ENCODE measurements around the gene HIRA.
"Not testable (repeated sequence)": the region's sequence is repeated elsewhere in the genome, so short reads cannot be mapped to it uniquely, and the experiment has no call there.

Gene HIRA

GRCh38 chr22:19438298-19438697, 6.8 kb upstream of the HIRA start:
- DNase-seq, result no peak

DNA sequence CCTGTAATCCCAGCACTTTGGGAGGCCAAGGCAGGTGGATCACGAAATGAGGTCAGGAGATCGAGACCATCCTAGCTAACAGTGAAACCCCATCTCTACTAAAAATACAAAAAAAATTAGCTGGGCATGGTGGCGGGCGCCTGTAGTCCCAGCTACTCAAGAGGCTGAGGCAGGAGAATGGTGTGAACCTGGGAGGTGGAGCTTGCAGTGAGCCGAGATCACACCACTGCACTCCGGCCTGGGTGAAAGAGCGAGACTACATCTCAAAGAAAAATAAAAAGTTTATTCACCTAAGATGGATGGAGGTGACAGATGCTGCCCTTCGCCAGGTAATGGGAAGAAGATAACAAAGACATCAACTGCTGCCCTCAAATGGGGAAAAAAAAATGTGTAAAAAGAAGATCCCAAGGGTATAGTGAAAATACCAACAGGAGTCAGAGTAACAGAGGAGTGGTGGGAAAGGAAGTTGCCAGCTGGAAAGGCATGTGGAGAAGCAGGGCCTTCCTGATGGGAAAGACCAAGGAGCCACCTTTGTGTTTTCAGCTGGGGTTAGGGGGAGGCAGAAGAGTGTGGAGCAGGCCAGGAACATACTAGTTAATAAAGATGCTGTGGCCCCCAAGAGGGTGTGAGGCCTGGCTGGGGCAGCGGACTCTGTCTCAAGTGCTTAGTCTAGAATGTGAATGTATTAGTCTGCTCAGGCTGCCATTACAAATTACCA, 5.1 kb upstream of the HIRA start:
- DNase-seq, result not testable (repeated sequence)

GRCh38 chr22:19434829-19435580, 3.5 kb upstream of the HIRA start:
- DNase-seq, result no peak

- no peak for DNase-seq
These were observed 2.9 kb upstream of the HIRA start for GRCh38 chr22:19434401-19434800.

DNA sequence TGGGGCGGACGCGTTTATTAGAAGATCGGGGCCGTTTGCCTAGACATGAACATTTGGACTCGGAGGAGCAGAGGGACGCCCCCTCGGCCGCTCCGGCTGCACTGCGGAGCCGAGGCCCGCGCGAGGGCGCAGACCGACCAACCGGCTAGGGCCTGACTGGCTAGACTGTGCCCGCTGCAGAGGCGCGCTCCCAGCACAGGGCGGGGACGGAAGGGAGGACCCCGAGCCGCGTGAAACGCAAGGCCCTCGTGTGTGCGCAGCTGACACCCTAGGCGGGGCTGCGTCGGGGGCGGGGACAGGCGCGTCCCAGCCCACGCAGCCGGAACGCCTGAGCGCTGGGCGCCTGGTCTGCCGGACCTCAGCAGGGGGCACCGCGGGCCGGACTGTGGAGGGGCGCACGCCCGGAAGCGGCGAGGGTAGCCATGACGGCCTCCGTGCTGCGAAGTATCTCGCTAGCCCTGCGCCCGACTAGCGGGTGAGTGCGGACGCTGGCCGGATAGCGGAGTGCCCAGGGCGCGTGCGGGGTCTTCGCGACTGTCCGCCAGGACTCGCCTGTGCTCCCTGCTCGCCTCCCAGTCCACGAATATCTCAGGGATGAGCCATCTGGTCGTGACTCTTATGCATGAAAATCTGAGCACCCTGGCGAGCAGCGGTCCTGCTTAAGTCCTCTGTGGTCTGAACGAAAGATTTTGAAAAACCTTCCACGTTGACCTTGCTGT, 759 bp upstream of the HIRA start, which contains the start of gene MRPL40:
TSS of gene MRPL40 (plus strand) at position 413 of the 719 bp plus-strand sequence. CDS start at position 423, 10 bp downstream.
- peak; percentile 97 for DNase-seq

GRCh38 chr22:19430890-19431541, 517 bp downstream of the HIRA start:
- peak; percentile 34 for DNase-seq

GRCh38 chr22:19429950-19430889, 1.3 kb downstream of the HIRA start:
- DNase-seq, result peak; percentile 45

GRCh38 chr22:19424186-19424500, 7.4 kb downstream of the HIRA start:
- no peak for DNase-seq

GRCh38 chr22:19422440-19423301, 8.9 kb downstream of the HIRA start:
- no peak for DNase-seq

DNA sequence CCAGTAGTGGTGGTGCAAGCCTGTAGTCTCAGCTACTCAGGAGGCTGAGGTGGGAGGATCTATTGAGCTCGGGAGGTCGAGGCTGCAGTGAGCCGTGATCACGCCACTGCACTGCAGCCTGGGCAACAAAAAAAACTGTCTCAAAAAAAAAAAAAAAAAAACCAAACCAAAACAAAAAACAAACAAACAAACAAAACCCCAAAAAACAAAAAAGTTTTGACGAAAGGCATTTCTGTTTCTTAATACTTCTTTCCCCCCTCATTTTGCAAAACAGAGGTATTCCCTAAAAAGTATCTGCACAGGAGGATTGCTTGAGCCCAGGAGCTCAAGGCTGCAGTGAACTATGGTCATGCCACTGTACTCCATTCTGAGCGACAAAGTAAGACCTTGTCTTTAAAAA, 11.2 kb downstream of the HIRA start:
- DNase-seq, result no peak

DNA sequence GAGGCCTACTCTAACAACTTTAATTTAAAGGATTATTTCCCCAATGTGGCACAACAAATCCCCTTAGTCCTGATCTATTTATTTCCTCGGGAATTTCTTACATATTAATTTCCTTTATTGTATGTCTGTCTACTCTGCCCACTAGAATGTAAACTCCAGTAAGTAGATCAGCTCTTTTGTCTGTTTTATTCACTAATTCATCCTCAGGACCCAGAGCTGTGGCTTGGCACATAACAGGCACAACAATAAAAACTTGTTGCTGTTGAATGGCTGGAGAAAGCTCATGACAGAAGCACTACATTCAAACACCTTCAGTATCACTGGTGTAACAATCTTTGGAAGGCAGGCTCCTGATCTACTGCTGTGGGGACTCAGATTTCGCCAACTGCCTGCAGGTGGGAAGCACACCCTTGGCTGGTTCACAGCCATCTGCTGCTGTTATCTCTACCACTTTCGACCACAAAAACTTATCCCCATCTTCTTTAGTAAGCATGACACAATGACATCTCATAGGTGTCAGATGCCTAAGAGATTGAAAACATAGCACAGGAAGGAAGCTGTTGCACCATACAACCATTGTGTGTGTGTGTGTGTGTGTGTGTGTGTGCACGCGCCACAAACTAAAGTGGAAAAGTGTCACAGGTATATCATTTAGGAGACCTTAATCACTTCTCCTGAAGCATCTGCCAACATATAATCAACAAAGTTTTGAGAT, 11.9 kb downstream of the HIRA start:
- DNase-seq, result no peak

- no peak for DNase-seq
These were observed 12.5 kb downstream of the HIRA start for GRCh38 chr22:19419086-19419463.

DNA sequence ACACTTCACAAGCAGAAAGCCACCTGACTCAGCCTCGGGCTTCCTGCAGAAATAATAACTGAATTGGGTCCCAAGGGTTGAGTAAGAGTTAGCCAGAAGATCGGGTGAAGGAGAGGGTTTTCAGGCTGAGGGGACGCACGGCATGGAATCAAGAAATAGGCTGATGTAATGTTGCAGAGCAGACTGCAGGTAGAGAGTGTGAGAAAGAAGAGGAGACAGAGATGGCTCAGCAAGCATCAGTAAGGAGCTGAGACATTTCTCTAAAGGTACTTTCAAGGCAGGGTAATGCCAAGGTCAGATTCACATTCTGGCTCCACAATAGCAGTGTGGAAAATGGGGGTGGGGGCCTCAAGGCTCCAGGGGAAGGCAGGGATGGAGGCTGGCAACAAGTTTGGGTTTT, 18.6 kb downstream of the HIRA start:
- no peak for DNase-seq

- DNase-seq, result no peak
These were observed 19.1 kb downstream of the HIRA start for GRCh38 chr22:19412478-19412877.

DNA sequence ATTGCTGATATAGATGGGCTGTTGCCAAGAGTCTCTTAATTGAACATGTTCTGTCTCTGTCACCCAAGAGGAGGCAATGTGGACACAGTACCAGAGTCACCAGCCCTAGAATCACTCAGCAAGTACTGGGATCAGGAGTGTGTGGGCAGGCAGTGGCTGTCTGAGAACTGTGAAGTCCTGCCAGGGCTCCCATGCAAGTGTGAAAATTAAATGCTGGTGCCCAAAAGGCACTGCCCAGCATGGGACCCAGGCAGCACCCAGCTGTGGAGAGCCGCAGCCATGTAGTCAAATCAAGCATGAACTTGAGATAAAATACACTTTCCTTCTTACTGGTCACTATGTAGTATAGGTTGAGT, 19.9 kb downstream of the HIRA start:
- no peak for DNase-seq

DNA sequence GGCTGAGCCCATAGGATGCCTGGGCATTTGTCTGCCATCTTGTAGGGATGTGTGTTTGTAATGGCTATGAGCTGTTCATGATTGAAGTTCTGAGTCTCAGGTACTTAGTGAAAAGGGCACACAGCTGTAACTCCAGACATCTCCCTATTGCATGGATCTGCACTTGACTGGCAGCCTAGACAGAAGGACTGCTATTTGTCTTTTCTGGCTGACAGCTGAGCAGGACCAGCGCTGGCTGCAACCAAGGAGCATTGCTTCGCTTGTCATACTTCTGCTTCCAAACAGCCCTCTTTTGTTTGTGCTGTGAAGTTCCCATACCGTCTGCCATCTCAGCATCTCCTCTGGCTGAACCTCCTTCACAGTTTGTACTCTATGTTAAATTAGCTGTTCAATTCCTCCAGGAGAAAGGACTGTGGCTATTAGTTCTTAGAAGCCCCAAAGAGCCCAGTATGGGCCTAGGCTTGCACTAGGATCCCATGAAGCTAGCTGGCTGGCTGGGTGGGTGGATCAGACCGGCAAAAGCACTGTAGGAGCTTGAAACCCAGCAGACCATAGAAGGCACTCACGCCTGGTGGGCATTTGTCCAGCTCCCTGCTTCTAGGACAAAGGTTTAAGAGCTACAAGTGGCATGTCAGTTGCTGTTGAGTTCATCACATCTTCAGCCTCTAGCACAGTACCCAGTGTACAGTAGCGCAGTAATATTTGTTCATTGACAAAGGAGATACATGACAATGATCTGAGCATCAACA, 20.4 kb downstream of the HIRA start:
- no peak for DNase-seq

GRCh38 chr22:19407649-19408606, 23.6 kb downstream of the HIRA start:
- DNase-seq, result no peak

GRCh38 chr22:19406846-19407245, 24.7 kb downstream of the HIRA start:
- no peak for DNase-seq

All from right hindlimb (tissue), 1 donor.